HG03457 (cell line): ENCODE measurements around the gene WDR54.
"Not testable (repeated sequence)": the region's sequence is repeated elsewhere in the genome, so short reads cannot be mapped to it uniquely, and the experiment has no call there.

Experiments used
- ATAC-seq: cut with Tn5 transposase; IDR thresholded peaks from one replicate; pipeline ENCODE4 v1.9.1; 2021; ENCODE audit warnings: moderate number of reproducible peaks; ENCODE audit not compliant: unreplicated experiment

Gene WDR54

GRCh38 chr2:74427551-74427950, 6.0 kb downstream of the WDR54 start:
- ATAC-seq = no peak

DNA sequence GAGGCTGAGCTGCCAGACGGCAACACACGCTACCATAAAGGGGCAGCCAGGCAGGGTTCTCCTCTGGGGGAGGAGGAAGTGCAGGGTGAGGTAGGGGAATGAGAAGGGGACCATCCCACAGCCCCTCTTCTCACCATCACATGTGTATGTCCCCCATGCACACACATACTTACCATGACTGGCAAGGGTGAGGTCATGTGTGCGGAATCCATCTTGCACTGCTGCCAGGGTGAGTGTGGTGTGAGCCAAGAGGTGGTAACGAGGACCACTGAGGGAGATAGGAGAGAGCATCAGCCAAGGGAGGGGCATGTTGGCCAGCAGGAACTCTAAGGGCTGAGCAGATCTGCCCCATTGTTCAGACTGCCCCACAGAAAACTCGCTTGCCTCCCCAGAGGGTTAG, 7.1 kb downstream of the WDR54 start:
- no peak for ATAC-seq

DNA sequence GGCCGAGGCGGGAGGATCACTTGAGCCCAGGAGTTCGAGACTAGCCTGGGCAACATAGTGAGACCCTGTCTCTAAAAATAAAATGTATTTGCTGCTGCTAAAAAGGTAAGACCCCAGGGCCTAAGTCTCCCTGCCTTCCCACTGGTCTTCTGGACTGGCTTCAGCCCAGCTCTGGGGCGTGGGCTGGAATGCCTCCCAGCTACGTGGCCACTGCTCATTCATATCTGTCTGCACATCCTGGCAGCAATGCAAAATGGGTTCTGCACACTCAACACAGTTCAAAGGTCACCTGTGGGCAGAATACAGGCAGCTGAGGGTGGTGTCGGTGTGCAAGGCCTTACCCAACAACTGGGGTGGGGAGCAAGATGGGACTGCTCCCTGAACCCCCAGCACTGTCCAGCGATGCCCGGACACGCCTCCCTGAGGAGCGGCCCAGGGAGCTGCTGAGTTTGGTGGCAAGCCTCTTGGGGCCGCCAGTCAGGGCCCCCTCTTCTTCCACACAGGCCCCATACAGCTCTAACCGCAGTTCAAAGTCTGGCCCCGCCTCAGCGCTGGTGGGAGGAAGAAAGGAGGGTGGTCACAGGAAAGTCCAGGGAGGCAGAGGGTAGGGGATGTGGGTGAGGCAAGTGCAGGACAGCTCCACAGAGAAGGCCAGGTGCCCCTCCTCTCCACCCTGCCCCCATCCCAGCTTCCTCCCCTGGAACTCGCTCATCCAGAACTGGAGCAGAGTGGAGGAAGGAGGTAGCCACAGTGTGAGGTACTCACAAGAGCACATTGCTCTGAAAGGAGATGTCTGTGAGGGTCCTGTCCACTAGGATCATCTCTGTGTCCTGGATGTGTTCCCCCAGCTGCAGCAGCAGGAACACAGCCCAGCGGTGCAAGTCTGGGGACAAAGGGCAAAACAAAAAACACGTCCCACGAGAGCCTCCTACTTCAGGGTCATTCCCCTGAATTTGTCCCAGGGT, 8.2 kb downstream of the WDR54 start:
- ATAC-seq = no peak

- ATAC-seq = no peak
Observed at GRCh38 chr2:74430502-74430901, 9.0 kb downstream of the WDR54 start.

- ATAC-seq = no peak
Observed at GRCh38 chr2:74436111-74436805, 14.7 kb downstream of the WDR54 start.

DNA sequence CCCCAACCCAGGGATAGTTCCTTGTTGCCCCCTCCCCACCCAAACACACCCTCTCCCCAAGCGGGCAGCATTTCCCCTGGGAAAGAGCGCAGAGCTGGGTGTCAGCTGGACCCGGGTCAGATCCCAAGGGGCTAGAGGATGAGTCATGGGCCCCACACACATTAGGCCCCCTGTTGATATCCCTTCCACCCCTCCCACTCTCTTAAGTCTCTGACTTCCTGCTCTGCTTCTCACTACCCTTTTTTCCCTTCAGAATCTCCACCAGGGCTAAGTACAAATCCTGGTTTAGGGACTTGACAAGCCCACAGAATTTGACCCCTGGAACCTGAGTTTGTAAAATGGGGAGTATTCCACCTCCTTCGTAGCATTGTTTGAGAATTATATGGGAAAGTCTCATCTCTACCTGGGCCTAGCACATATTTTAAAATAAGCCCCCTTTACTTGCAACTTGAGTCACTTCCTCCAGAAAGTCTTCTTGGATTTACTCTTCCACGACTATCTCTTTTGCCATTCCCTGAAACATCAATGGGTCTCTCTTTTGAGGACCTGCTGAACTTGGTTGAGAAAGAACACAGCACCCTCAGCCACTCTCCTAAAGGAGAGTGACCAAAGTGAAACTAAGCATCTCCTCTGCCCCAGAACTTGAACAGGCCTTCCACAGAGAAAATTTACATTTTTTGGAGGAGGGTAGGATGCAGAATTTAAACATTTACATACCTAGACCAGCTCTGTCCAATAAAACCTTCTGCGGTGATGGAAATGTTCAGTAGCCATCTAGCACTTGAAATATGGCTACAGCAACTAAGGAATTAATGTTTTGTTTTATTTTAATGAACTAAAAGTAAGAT, 15.5 kb downstream of the WDR54 start:
- ATAC-seq = no peak

DNA sequence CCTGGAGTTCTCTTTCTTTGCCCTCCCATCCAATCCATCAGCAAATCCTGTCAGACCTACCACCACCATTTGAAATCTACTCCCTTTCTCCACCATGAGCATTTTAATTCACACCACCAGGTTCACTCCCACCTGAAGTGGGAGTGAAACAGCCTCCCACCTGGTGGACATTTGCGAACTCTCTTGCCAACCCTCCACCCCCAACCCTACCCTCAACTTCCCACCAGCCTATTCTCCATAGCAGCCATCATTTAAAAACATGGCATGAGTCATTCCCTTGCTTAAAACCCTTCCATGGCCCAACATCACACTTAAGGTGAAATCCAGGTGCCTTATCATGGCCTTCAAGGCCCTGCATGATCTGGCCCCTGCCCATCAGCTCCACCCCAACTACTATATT, 16.7 kb downstream of the WDR54 start:
- ATAC-seq = no peak

DNA sequence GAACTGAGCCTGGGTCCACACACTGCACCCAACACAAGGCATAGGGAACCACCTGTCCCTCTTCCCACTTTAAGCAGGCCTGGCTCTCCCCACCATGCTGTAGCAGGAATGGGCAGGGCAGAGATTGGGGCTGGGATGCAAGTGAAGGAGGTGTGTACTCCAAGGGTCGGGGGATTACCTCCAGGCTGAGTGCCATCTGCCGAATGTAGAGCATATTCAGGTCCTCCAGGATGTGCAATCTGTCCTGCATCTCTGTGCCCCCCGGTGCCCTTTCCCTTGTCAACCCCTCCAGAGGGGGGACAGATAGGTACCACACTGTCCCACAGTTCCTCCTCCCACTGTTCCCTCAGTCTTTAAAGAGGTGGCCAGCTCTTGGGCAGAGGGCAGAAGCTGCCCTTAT, 17.8 kb downstream of the WDR54 start:
- ATAC-seq = no peak

DNA sequence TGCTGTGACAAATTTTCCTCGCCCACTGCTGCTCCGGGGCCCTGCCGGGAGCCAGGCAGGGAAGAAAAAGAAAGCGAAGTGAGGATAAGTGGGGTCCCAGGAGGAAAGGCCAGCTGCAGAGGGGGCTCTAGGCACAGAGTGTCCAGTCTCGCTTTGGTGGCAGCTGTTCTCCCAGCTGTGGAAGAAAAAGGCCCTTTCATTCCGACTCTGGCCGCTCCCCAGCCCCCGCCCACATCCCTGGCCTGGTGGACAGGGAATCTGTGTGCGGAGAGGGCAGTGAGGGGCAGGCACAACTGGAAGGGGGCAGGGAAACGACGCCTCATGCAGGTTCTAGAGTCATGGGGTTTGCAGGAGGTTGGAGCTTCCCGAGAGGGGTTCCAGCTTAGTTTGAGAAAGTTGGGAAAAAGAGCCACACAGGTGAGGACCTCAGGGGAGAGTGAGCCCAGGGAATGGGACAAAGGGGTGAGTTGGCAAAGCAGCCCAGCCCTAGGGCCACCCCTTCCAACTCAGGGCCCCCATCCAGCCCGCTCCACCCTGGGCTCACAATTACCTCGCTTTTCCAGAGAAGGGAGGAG, 18.4 kb downstream of the WDR54 start:
- no peak for ATAC-seq

- peak; percentile 88 for ATAC-seq
Observed at GRCh38 chr2:74440378-74441169, 19.0 kb downstream of the WDR54 start.

- no peak for ATAC-seq
Observed at GRCh38 chr2:74441170-74441689, 19.7 kb downstream of the WDR54 start.

DNA sequence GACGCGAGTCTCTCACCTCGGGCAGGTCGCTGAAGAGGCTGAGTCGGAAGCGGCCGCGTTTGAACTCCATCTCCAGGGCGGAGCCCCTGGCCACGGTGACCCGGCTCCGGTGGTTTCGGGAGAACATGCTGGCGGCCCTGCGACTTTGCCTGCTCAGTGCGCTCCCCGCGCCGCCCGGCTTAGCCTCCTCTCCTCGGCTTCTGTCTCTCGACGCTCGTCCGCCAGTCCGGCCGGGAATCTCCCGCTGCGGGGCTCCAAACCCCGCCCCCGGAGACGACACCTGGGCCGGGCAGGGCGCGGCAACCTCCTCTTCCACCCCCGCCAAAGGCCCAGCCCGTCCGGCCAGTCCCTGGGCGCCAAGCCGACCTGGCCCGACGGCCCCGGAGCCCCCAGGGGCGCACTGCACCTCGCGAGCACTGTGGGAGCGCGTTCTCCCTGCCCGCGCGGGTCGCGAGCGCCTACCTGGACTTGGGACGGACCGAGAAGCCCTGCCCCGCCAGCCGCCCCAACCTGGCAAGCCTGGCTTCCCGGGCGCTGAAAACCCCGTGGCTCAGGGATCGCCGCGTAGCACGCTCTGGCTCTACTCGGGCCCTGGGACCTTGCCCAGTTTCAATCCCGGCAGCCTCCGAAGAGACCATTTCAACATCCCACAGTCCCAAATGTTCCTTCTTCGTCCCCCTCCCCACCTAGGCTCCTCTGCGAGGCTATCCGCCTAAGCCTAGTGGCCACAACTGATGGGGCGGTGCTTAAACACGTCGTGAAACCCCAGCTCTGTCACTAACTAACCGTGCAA, 20.4 kb downstream of the WDR54 start, which contains the start of gene RTKN:
Gene RTKN, minus strand, starts transcription at position 248 of the 793 bp plus-strand sequence. Its CDS starts 121 bp downstream, at position 127.
- ATAC-seq = no peak

DNA sequence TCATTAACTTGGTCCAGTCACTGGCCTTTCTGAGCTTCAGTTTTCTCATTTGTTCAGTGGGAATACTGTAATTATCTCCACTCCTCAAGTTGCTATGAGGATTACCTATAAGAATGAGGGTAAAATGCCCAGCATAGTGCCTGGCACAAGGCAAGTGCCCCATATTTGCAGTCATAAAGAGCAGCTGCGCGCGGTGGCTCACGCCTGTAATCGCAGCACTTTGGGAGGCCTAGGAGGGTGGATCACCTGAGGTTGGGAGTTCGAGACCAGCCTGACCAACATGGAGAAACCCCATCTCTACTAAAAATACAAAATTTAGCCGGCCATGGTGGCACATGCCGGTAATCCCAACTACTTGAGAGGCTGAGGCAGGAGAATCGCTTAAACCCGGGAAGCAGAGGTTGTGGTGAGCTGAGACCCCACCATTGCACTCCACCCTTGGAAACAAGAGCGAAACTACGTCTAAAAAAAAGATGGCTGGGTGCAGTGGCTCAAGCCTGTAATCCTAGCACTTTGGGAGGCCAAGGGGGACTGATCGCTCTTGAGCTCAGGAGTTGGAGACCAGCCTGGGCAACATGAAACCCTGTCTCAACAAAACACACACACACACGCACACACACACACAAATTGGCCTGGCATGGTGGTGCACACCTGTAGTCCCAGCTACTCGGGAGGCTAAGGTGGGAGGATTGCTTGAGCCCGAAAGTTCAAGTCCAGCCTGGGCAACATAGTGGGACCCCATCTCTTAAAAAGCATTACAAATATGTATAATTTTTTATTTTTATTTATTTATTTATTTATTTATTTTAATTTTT, 21.2 kb downstream of the WDR54 start:
- not testable (repeated sequence) for ATAC-seq

DNA sequence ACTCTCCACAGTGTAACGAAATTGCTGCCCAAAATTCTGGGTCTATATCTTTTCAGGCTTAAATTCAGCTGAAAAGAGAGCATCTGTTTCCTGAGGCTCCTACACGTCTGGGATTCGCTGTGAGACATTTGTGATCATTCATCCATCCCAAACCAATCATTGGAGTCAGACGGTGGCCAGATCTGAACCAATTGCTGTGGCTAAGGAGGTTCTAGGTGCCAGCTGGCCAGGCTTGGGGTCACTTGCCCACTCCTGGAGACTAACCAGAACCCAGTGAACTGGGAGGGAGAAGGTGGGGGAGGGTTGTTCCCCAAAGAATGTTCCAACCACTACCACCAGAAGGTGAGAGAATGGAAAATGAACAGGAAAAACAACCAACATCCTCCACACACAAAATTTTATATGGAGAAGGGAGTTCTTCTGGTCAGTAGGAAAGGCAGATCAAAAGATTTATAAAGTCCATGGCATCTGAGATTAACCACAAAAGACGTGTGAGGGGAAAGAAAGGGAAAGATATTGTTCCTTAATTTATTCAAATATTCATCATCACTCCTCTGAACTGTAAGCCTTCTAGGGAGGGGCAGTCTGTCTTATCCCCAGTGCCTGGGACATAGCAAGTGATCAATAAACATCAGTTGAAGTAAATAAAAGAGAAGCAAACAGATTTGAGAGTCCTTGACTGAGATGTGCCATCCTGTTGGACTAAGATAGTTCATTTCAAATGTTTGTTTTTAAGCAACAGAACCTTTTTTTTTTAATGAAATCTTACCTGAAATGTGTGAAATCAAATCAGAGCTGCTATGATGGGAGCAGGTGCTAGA, 23.2 kb downstream of the WDR54 start:
- no peak for ATAC-seq

DNA sequence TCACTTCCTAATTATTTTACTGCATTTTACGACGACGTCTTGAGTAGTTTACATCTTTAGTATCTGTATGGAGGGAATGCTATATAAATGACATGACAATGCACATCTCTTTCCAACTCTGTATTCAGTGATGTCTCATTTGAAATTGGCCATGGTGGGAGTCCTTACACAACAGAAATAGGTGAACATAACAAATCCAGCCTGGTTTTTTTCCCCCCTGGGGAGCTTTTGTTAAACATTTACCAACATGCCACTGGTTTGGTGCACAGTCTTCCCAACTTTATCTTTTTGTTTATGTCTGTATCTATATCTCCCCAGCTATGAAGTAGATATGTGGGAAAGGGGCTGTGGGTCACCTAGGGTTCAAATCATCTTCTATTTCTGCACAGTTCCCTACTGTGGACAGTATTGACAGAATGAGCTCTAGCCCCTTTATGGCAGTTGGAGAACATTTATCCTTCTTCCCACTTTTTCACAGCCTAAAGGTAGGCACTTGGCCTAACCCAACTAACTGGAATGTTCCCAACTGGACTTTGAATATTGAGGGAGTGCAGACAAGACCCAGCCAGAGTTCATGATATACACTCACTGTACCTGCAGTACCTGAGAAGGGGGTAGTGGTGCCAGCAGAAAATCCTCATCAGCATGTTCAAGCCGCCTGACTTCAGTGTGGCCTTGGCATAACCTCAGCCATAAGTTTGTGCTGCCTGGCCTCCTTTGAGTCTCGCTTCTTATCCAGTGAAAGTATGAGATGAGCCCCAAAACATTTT, 25.9 kb downstream of the WDR54 start:
- no peak for ATAC-seq

DNA sequence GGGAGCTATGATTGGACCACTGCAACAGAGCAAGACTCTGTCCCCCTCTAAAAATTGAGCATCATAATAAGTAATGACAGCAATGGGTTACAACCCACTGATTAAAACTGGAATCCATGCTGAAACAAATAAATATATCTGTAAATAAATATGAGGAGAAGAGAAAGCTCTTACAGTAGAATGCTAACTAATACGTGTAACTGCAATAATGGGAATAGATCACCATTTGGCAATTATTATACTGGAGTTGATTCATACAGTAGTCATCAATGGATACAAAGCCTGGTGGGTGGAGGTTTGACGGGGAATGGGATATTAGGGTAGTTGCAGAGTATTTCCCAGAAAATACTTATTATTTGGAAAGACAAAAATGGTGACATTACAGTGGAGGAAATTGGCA, 27.2 kb downstream of the WDR54 start:
- ATAC-seq = no peak
